Measurements from ENCODE around the gene IBSP. TPM values are rescaled to one million over a fixed set of nuclear protein-coding genes. Genes with fewer than 3 reads are reported as not detected.

Gene IBSP
- not detected for polyA plus RNA-seq (2012; ENCODE audit: insufficient read length, low read depth)

GRCh38 chr4:87799301-87800113 is at the start of gene IBSP:
IBSP (plus strand) TSS chr4:87799554; CDS start chr4:87802362, 2,808 bp downstream.
- TF ChIP-seq TAF1 (IDR thresholded peaks at IDR 0.05; ENCODE audit: borderline replicate concordance, insufficient read depth, low read length): no peak
- TF ChIP-seq SIN3A (IDR thresholded peaks at IDR 0.05; ENCODE audit: borderline replicate concordance, insufficient read depth, low read length): no peak
- no peak for TF ChIP-seq REST (IDR thresholded peaks at IDR 0.05; ENCODE audit: insufficient read depth in 1 of 2, low read depth in 2 of 2, low read length in 2 of 2)
- TF ChIP-seq FOXP2 (optimal IDR thresholded peaks at IDR 0.05; ENCODE audit: borderline replicate concordance, extremely low read depth, extremely low read length, insufficient read depth): no peak
- TF ChIP-seq POLR2AphosphoS5 (IDR thresholded peaks at IDR 0.05; ENCODE audit: low read depth, low read length): no peak

GRCh38 chr4:87749883-87750282 is 49.5 kb upstream of the IBSP start:
- TF ChIP-seq TAF1 (IDR thresholded peaks at IDR 0.05; ENCODE audit: borderline replicate concordance, insufficient read depth, low read length) (no peak), SIN3A (IDR thresholded peaks at IDR 0.05; ENCODE audit: borderline replicate concordance, insufficient read depth, low read length) (no peak), POLR2AphosphoS5 (IDR thresholded peaks at IDR 0.05; ENCODE audit: low read depth, low read length) (no peak), REST (IDR thresholded peaks at IDR 0.05; ENCODE audit: insufficient read depth in 1 of 2, low read depth in 2 of 2, low read length in 2 of 2) (no peak), FOXP2 (optimal IDR thresholded peaks at IDR 0.05; ENCODE audit: borderline replicate concordance, extremely low read depth, extremely low read length, insufficient read depth) (no peak)

DNA sequence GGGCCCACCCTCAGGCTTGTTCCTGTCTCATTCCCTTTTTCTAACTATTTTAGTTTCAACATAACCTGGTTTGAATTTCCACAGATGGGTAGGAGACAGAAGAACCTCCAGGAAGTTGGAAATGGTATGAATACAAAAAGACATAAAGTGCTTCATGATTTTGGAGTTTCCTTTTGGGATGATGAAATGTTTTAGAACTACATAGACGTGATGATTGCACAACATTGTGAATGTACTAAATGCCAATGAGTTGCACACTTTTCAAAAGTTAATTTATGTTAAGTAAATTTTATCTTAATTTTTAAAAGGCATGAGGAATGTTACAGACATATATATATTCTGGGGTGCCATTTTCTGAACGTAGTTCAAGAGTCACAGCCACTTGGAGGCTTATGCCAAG is 41.1 kb upstream of the IBSP start:
- TF ChIP-seq TAF1 (IDR thresholded peaks at IDR 0.05; ENCODE audit: borderline replicate concordance, insufficient read depth, low read length): no peak
- no peak for TF ChIP-seq FOXP2 (optimal IDR thresholded peaks at IDR 0.05; ENCODE audit: borderline replicate concordance, extremely low read depth, extremely low read length, insufficient read depth)
- no peak for TF ChIP-seq SIN3A (IDR thresholded peaks at IDR 0.05; ENCODE audit: borderline replicate concordance, insufficient read depth, low read length)
- no peak for TF ChIP-seq POLR2AphosphoS5 (IDR thresholded peaks at IDR 0.05; ENCODE audit: low read depth, low read length)
- TF ChIP-seq REST (IDR thresholded peaks at IDR 0.05; ENCODE audit: insufficient read depth in 1 of 2, low read depth in 2 of 2, low read length in 2 of 2): no peak

DNA sequence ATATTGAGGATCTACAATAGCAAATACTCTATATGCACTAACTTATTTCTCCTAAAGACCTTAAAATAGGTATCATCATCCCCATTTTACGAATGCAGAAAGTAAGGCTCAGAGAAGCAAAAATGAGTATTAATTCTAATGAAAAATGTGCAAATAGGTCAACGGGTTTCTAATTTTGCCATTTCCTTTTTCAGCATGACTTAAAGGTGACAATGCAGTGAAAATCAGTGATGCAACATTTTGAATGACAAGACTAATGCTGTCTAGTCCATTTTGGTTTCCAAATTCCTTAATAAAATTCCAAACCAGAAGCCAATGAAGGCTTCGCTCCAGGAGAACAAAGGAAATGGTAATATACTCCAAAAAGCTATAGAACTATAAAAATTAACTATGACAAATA is 37.0 kb upstream of the IBSP start:
- TF ChIP-seq TAF1 (IDR thresholded peaks at IDR 0.05; ENCODE audit: borderline replicate concordance, insufficient read depth, low read length) (no peak), REST (IDR thresholded peaks at IDR 0.05; ENCODE audit: insufficient read depth in 1 of 2, low read depth in 2 of 2, low read length in 2 of 2) (no peak), SIN3A (IDR thresholded peaks at IDR 0.05; ENCODE audit: borderline replicate concordance, insufficient read depth, low read length) (no peak), POLR2AphosphoS5 (IDR thresholded peaks at IDR 0.05; ENCODE audit: low read depth, low read length) (no peak), FOXP2 (optimal IDR thresholded peaks at IDR 0.05; ENCODE audit: borderline replicate concordance, extremely low read depth, extremely low read length, insufficient read depth) (no peak)

Measured in PFSK-1 (cell line).